H1 (cell line): Measurements from ENCODE around the gene USP10. TPM values are rescaled to one million over a fixed set of nuclear protein-coding genes. Genes with fewer than 3 reads are reported as not detected.

Experiments
- CTCF ChIA-PET: fragments of 300-600 bp; sonication (Branson Sonifier 250); formaldehyde crosslinking; loops from one replicate; lab custom pipeline; 2021; ENCODE audit not compliant: partially characterized antibody; lab: Charles Lee
- POLR2A ChIA-PET: fragments of 300-600 bp; sonication (Branson Sonifier 250); formaldehyde crosslinking; loops from one replicate; lab custom pipeline; 2021; ENCODE audit warnings: inconsistent platforms; ENCODE audit not compliant: partially characterized antibody; lab: Charles Lee
- DNase-seq, 2 experiments: peaks; one replicate each; pipeline versions ENCODE4 v3.0.0 to v3.0.0-alpha.2; 2010 to 2022; ENCODE audit warnings: low spot score in 2 of 2, low read depth in 1 of 2, mixed read lengths in 1 of 2
- FAIRE-seq: peaks from 2 replicates; lab custom pipeline; 2011; peaks lifted over from hg19 to GRCh38; lab: Jason Lieb, UNC
- H2AFZ ChIP-seq: 2 replicates; pipeline ENCODE4 v1.8.1; 2012; ENCODE audit warnings: low read length, inconsistent platforms
- H2AK5ac ChIP-seq: 2 replicates; pipeline ENCODE4 v1.6.1; 2013; ENCODE audit warnings: low read depth, low read length
- H2BK120ac ChIP-seq: replicated peaks from 2 replicates; pipeline ENCODE3; 2013; ENCODE audit warnings: low read depth, low read length, inconsistent platforms
- H2BK12ac ChIP-seq: 2 replicates; pipeline ENCODE4 v1.6.1; 2013; ENCODE audit warnings: low read depth, low read length
- H2BK15ac ChIP-seq: 2 replicates; pipeline ENCODE4 v1.6.1; 2013; ENCODE audit warnings: low read length
- H2BK20ac ChIP-seq: 2 replicates; pipeline ENCODE4 v1.6.1; 2013; ENCODE audit warnings: low read length
- H2BK5ac ChIP-seq: 2 replicates; pipeline ENCODE4 v1.6.1; 2013; ENCODE audit warnings: low read depth, low read length
- H3K14ac ChIP-seq: 2 replicates; pipeline ENCODE4 v1.6.1; 2013; ENCODE audit warnings: inconsistent platforms; ENCODE audit not compliant: insufficient read length
- H3K18ac ChIP-seq: 2 replicates; pipeline ENCODE4 v1.6.1; 2013; ENCODE audit warnings: low read length; ENCODE audit errors: extremely low read depth
- H3K23ac ChIP-seq: 2 replicates; pipeline ENCODE4 v1.6.1; 2013; ENCODE audit warnings: inconsistent platforms; ENCODE audit not compliant: insufficient read length
- H3K23me2 ChIP-seq: 2 replicates; pipeline ENCODE4 v1.6.1; 2013; ENCODE audit warnings: low read depth, low read length
- H3K27ac ChIP-seq: 2 replicates; pipeline ENCODE4 v1.6.1; 2011; ENCODE audit warnings: low read depth, low read length, inconsistent platforms
- H3K27me3 ChIP-seq, 4 experiments: replicated peaks in 1 of 4; 1 replicate in 1 of 4; 2 replicates in 3 of 4; pipeline versions ENCODE4 v1.6.1 to v1.8.1; 2011 to 2013; ENCODE audit warnings: low read length in 3 of 4, mild to moderate bottlenecking in 3 of 4, inconsistent platforms in 2 of 4, mixed read lengths in 2 of 4, moderate library complexity in 1 of 4; ENCODE audit not compliant: control insufficient read depth in 3 of 4, insufficient read depth in 3 of 4; ENCODE audit errors: extremely low read depth in 1 of 4
- H3K36me3 ChIP-seq, 4 experiments: 2 replicates each; pipeline versions ENCODE4 v1.6.1 to v1.8.1; 2011 to 2013; ENCODE audit warnings: mild to moderate bottlenecking in 4 of 4, low read length in 3 of 4, moderate library complexity in 2 of 4, control low read depth in 1 of 4, inconsistent platforms in 1 of 4; ENCODE audit not compliant: insufficient read depth in 4 of 4, control insufficient read depth in 2 of 4
- H3K4ac ChIP-seq: replicated peaks from 2 replicates; pipeline ENCODE3; 2013; ENCODE audit warnings: low read length, low read depth, mixed read lengths, inconsistent platforms; ENCODE audit not compliant: insufficient read length
- H3K4me1 ChIP-seq, 4 experiments: replicated peaks in 1 of 4; 1 replicate in 1 of 4; 2 replicates in 3 of 4; pipeline versions ENCODE4 v1.6.1 to v1.8.1; 2011 to 2013; ENCODE audit warnings: low read length in 3 of 4, inconsistent platforms in 2 of 4, mixed read lengths in 1 of 4; ENCODE audit not compliant: insufficient read depth in 4 of 4, control insufficient read depth in 3 of 4
- H3K4me2 ChIP-seq, 2 experiments: 2 replicates each; pipeline versions ENCODE4 v1.6.1 to v1.8.1; 2011 to 2013; ENCODE audit warnings: low read depth in 2 of 2, low read length in 2 of 2, control low read depth in 1 of 2, inconsistent platforms in 1 of 2, mild to moderate bottlenecking in 1 of 2; ENCODE audit not compliant: insufficient read depth in 1 of 2
- H3K4me3 ChIP-seq, 4 experiments: fragments of 200-600, 300-600 bp in 1 of 4; sonication (generic), shearing (Covaris generic), sonication (Bioruptor Twin) in 1 of 4; 2 replicates each; pipeline versions ENCODE4 v1.5.1 to v1.8.1; 2011 to 2016; ENCODE audit warnings: low read length in 4 of 4, low read depth in 3 of 4, control low read depth in 2 of 4, inconsistent platforms in 2 of 4, mild to moderate bottlenecking in 2 of 4, mixed read lengths in 1 of 4, moderate library complexity in 1 of 4; ENCODE audit not compliant: insufficient read depth in 2 of 4; ENCODE audit errors: extremely low read depth in 1 of 4
- H3K56ac ChIP-seq: replicated peaks from 2 replicates; pipeline ENCODE3; 2013; ENCODE audit warnings: low read depth, mild to moderate bottlenecking, mixed read lengths, low read length, inconsistent platforms; ENCODE audit not compliant: insufficient read length
- H3K79me1 ChIP-seq: 2 replicates; pipeline ENCODE4 v1.6.1; 2013; ENCODE audit warnings: low read depth, low read length, control low read depth
- H3K79me2 ChIP-seq, 2 experiments: 2 replicates each; pipeline versions ENCODE4 v1.6.1 to v1.8.1; 2012 to 2013; ENCODE audit warnings: low read length in 2 of 2, mild to moderate bottlenecking in 2 of 2, inconsistent platforms in 1 of 2; ENCODE audit not compliant: insufficient read depth in 2 of 2, control insufficient read depth in 1 of 2
- H3K9ac ChIP-seq, 4 experiments: replicated peaks in 1 of 4; 1 replicate in 1 of 4; 2 replicates in 3 of 4; pipeline versions ENCODE4 v1.6.1 to v1.8.1; 2011 to 2013; ENCODE audit warnings: low read depth in 3 of 4, low read length in 3 of 4, control low read depth in 2 of 4, mild to moderate bottlenecking in 2 of 4, moderate library complexity in 2 of 4, inconsistent platforms in 1 of 4; ENCODE audit errors: extremely low read depth in 1 of 4
- H3K9me3 ChIP-seq, 2 experiments: 2 replicates each; pipeline versions ENCODE4 v1.6.1 to v1.8.1; 2012 to 2013; ENCODE audit warnings: mild to moderate bottlenecking in 2 of 2, moderate library complexity in 2 of 2, control low read depth in 1 of 2, inconsistent platforms in 1 of 2, low read depth in 1 of 2, low read length in 1 of 2, mixed read lengths in 1 of 2; ENCODE audit not compliant: insufficient read depth in 2 of 2
- H4K20me1 ChIP-seq, 2 experiments: replicated peaks in 1 of 2; 2 replicates each; pipeline versions ENCODE3 to v1.8.1; 2011 to 2013; ENCODE audit warnings: inconsistent platforms in 2 of 2, low read length in 2 of 2, mild to moderate bottlenecking in 1 of 2; ENCODE audit not compliant: insufficient read depth in 2 of 2, control insufficient read depth in 1 of 2
- H4K5ac ChIP-seq: 2 replicates; pipeline ENCODE4 v1.6.1; 2013; ENCODE audit warnings: low read length, low read depth, mixed read lengths, inconsistent platforms; ENCODE audit not compliant: insufficient read length
- H4K8ac ChIP-seq: 2 replicates; pipeline ENCODE4 v1.8.0; 2013; ENCODE audit warnings: mild to moderate bottlenecking, moderate library complexity, low read length, inconsistent platforms; ENCODE audit not compliant: insufficient read depth; ENCODE audit errors: extremely low read depth
- H4K91ac ChIP-seq: replicated peaks from 2 replicates; pipeline ENCODE3; 2013; ENCODE audit warnings: low read length, mixed read lengths, inconsistent platforms; ENCODE audit not compliant: insufficient read length
- ASH2L ChIP-seq: fragments of 200-600, 300-600 bp; sonication (generic); IDR thresholded peaks from one replicate; pipeline ENCODE4 v1.7.1; 2017; ENCODE audit warnings: low read length
- CHD2 ChIP-seq: IDR thresholded peaks from 2 replicates; pipeline ENCODE4 v1.6.1; 2012; ENCODE audit warnings: low read length, improper control_type of control experiment
- EP300 ChIP-seq, 2 experiments: IDR thresholded peaks; 1 replicate in 1 of 2; 2 replicates in 1 of 2; pipeline ENCODE4 v1.6.1; 2011 to 2012; ENCODE audit warnings: low read depth in 2 of 2, low read length in 2 of 2, mild to moderate bottlenecking in 2 of 2, borderline replicate concordance in 1 of 2, inconsistent platforms in 1 of 2, moderate library complexity in 1 of 2
- GTF2F1 ChIP-seq: IDR thresholded peaks from 2 replicates; pipeline ENCODE4 v1.6.1; 2012; ENCODE audit warnings: low read depth, low read length, improper control_type of control experiment, borderline replicate concordance
- SIX5 ChIP-seq: IDR thresholded peaks from 2 replicates; pipeline ENCODE4 v1.6.1; 2011; ENCODE audit warnings: mild to moderate bottlenecking, low read depth, low read length
- SRF ChIP-seq: IDR thresholded peaks from 2 replicates; pipeline ENCODE4 v1.6.1; 2011; ENCODE audit warnings: mild to moderate bottlenecking, low read depth, low read length, moderate library complexity
- TAF7 ChIP-seq: optimal IDR thresholded peaks from 2 replicates; pipeline ENCODE3; 2011; ENCODE audit warnings: low read depth, mild to moderate bottlenecking, inconsistent platforms, low read length, moderate library complexity, borderline replicate concordance
- YY1 ChIP-seq: IDR thresholded peaks from 2 replicates; pipeline ENCODE4 v1.6.1; 2011; ENCODE audit warnings: low read depth, mild to moderate bottlenecking, low read length
- WGBS, 2 experiments: shearing (Covaris generic) in 1 of 2; methylation state at CpG; one replicate each; pipeline versions ENCODE4 v1.1.6 to v1.1.7; 2013 to 2015; ENCODE audit warnings: low lambda C conversion rate in 2 of 2, mixed read lengths in 2 of 2, inconsistent platforms in 1 of 2, low coverage in 1 of 2, missing lambda C conversion rate in 1 of 2; ENCODE audit not compliant: insufficient replicate concordance in 2 of 2, insufficient coverage in 1 of 2, insufficient read length in 1 of 2; ENCODE audit errors: extremely low coverage in 1 of 2, missing lambda C conversion rate in 1 of 2; 5-methylcytosine and 5-hydroxymethylcytosine counted together
- polyA plus RNA-seq, 7 experiments: library from polyadenylated mRNA; depleted of rRNA in 3 of 7; stranded (reverse) in 5 of 7; unstranded in 2 of 7; fragments of >200 nt in 5 of 7; fragments of 200-250 nt in 2 of 7; gene quantifications; 1 replicate in 5 of 7; 2 replicates in 1 of 7; 4 replicates in 1 of 7; pipeline versions ENCODE4 v1.2.1 to v1.2.3, GENCODE V29; 2011 to 2013; ENCODE audit warnings: missing spikeins in 2 of 7, mixed read lengths in 2 of 7
- total RNA-seq: library from RNA; stranded (reverse); fragmentation: NEBNext Ultra II Directional; extraction: Animal tissue kit (Norgen Biotek cat#: 25700); gene quantifications from 2 replicates; pipeline ENCODE4 v1.2.1, GENCODE V29; 2021
- TF ChIP-seq, protein P1 (sequence below): IDR thresholded peaks from 2 replicates; pipeline ENCODE4 v1.6.1; 2012; ENCODE audit warnings: inconsistent platforms

USP10 gene
- total and polyA plus RNA-seq, 2 of the 8 experiments (the other 6 are each of a cell fraction or from before 2014, with no cell fraction given), result 171 to 195 TPM

DNA sequence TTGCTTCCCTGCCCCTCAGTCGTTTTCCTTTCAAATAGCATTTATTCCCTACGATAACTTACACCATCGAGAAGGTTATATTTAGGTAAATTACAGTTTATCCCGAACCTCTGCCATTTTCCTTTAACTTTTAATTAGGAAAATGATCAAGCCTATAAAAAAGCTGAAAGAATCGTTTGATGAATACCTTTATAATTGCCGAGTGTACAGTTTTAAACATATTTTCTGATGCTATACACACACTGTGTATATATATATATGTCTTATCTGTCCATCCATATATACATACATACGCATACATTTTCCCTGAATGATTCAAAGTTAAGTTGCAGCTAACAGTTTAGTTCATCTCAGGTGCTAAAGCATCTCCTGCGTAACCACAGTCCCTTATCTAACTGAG lies 63.4 kb downstream of the USP10 start:
- no peaks in the 10 kb centered on the region; the same call in 1 of the 2 replicates for H3K79me1 ChIP-seq
- no peak overlapping the region for H3K4me3 ChIP-seq
- no peak for DNase-seq
- no peak overlapping the region for H2BK20ac ChIP-seq
- no peaks in the 10 kb centered on the region for H3K23me2 ChIP-seq
- H3K79me2 ChIP-seq, result peaks cover 0 to 51% of the 10 kb centered on the region in 2 experiments; a peak in 2 of 4 replicates
- H2BK120ac ChIP-seq, result no peak overlapping the region
- H4K91ac ChIP-seq, result no peak overlapping the region
- no peak overlapping the region for H2AK5ac ChIP-seq
- no peak overlapping the region for H2BK5ac ChIP-seq
- H3K9ac ChIP-seq, result no peak overlapping the region
- H3K56ac ChIP-seq, result no peak overlapping the region
- no peak overlapping the region for H3K4ac ChIP-seq
- no peak overlapping the region for H3K23ac ChIP-seq
- H3K27ac ChIP-seq, result no peak overlapping the region
- ChIA-PET POLR2A (interaction anchor here (1.9 kb wide), 1 partner anchor 9 kb away, joined by 6 read pairs; no protein-coding TSS in a partner anchor), CTCF (interaction anchor here (0.6 to 1.6 kb wide), 6 partner anchors 8 to 191 kb away, joined by 3 to 4 read pairs (median 3); no protein-coding TSS in a partner anchor)
- H3K14ac ChIP-seq, result no peak overlapping the region
- H4K5ac ChIP-seq, result no peak overlapping the region
- H3K4me2 ChIP-seq, result no peak overlapping the region
- no peak overlapping the region for H3K18ac ChIP-seq
- no peak for FAIRE-seq
- H2BK15ac ChIP-seq, result no peak overlapping the region
- H2AFZ ChIP-seq, result no peak overlapping the region
- TF ChIP-seq, protein P1, sequence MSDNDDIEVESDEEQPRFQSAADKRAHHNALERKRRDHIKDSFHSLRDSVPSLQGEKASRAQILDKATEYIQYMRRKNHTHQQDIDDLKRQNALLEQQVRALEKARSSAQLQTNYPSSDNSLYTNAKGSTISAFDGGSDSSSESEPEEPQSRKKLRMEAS, result no peak
- TF ChIP-seq YY1, result no peak
- no peak for TF ChIP-seq ASH2L
- TF ChIP-seq SIX5, result no peak
- no peak for TF ChIP-seq TAF7
- no peak for TF ChIP-seq EP300 (IDR thresholded peaks at IDR 0.05; ENCODE audit: borderline replicate concordance in 1 of 2, low read depth in 2 of 2, low read length in 2 of 2)
- no peak for TF ChIP-seq SRF
- TF ChIP-seq CHD2, result no peak
- TF ChIP-seq GTF2F1, result no peak
- H3K36me3 ChIP-seq, result peaks cover 14 to 76% (median 57%) of the 10 kb centered on the region in 4 experiments; a peak in 7 of 8 replicates
- no peaks in the 10 kb centered on the region for H3K27me3 ChIP-seq
- WGBS, 2 experiments, result 95% methylated on average over 8 of the region's 8 CpGs; no CpG with 5 or more reads in 1 of the 2 experiments
- H4K20me1 ChIP-seq, result peaks cover 8 to 16% of the 10 kb centered on the region in 2 experiments
- H4K8ac ChIP-seq, result no peak overlapping the region
- no peak overlapping the region for H2BK12ac ChIP-seq
- H3K9me3 ChIP-seq, result no peaks in the 10 kb centered on the region
- no peaks in the 10 kb centered on the region for H3K4me1 ChIP-seq
